Activated naive CD8-positive, alpha-beta T cell treated with anti-CD3 and anti-CD28 coated beads, Interleukin-2, amount 50 U/mL, for 16 hours (primary cell): ENCODE measurements around the gene SAAL1.

ENCODE experiments used
- DNase-seq: peaks from one replicate; pipeline ENCODE4 v3.0.0-alpha.2; 2020; ENCODE audit warnings: low read depth, low spot score

SAAL1 gene

GRCh38 chr11:18081551-18081950 lies 24.3 kb downstream of the SAAL1 start:
- DNase-seq = no peak

GRCh38 chr11:18080451-18080850 lies 25.4 kb downstream of the SAAL1 start:
- no peak for DNase-seq

- no peak for DNase-seq
Measured at GRCh38 chr11:18078909-18079308, 27.0 kb downstream of the SAAL1 start.

GRCh38 chr11:18075444-18075843 lies 30.4 kb downstream of the SAAL1 start:
- no peak for DNase-seq

GRCh38 chr11:18071098-18071705 lies 34.7 kb downstream of the SAAL1 start:
- DNase-seq = no peak

GRCh38 chr11:18067372-18067771 lies 38.5 kb downstream of the SAAL1 start:
- no peak for DNase-seq

- DNase-seq = no peak
Measured at GRCh38 chr11:18066626-18067025, 39.3 kb downstream of the SAAL1 start.

GRCh38 chr11:18065572-18065971 lies 40.3 kb downstream of the SAAL1 start:
- no peak for DNase-seq

GRCh38 chr11:18064450-18065054 lies 41.3 kb downstream of the SAAL1 start:
- no peak for DNase-seq

- DNase-seq = no peak
Measured at GRCh38 chr11:18063862-18064434, 41.9 kb downstream of the SAAL1 start.

- no peak for DNase-seq
Measured at GRCh38 chr11:18063125-18063524, 42.8 kb downstream of the SAAL1 start.

GRCh38 chr11:18061351-18061750 lies 44.5 kb downstream of the SAAL1 start:
- no peak for DNase-seq

GRCh38 chr11:18056561-18057181 lies 49.2 kb downstream of the SAAL1 start:
- DNase-seq = no peak

GRCh38 chr11:18054511-18055103 lies 51.3 kb downstream of the SAAL1 start:
- no peak for DNase-seq

- no peak for DNase-seq
Measured at GRCh38 chr11:18050848-18051247, 55.0 kb downstream of the SAAL1 start.

- no peak for DNase-seq
Measured at GRCh38 chr11:18046116-18046777, 59.6 kb downstream of the SAAL1 start, which contains the start of gene TPH1. TSS of gene TPH1 (minus strand) at chr11:18046269. CDS start at chr11:18040762, 5,507 bp downstream.

- DNase-seq = no peak
Measured at GRCh38 chr11:18036456-18036855, 69.4 kb downstream of the SAAL1 start.
